Hematopoietic multipotent progenitor cell treated with erythropoietin and hydrocortisone succinate and interleukin-3 and kit ligand, for 6 days (in vitro differentiated cells): Measurements from ENCODE around the gene LIX1.

Experiments
- DNase-seq: peaks from one replicate; pipeline ENCODE4 v3.0.0-alpha.2; 2015

Gene LIX1

GRCh38 chr5:97071993-97072392 lies 70.4 kb downstream of the LIX1 start:
- no peak for DNase-seq

GRCh38 chr5:97071101-97071500 lies 71.3 kb downstream of the LIX1 start:
- no peak for DNase-seq

- no peak for DNase-seq
Observed at GRCh38 chr5:97070234-97070633, 72.2 kb downstream of the LIX1 start.

- no peak for DNase-seq
Observed at GRCh38 chr5:97067296-97067850, 75.0 kb downstream of the LIX1 start.

GRCh38 chr5:97065475-97065874 lies 76.9 kb downstream of the LIX1 start:
- DNase-seq: no peak

- DNase-seq: no peak
Observed at GRCh38 chr5:97063251-97063650, 79.2 kb downstream of the LIX1 start.

GRCh38 chr5:97062046-97062445 lies 80.4 kb downstream of the LIX1 start:
- no peak for DNase-seq

GRCh38 chr5:97056263-97056662 lies 86.1 kb downstream of the LIX1 start:
- no peak for DNase-seq

- no peak for DNase-seq
Observed at GRCh38 chr5:97049175-97049574, 93.2 kb downstream of the LIX1 start.

- DNase-seq: no peak
Observed at GRCh38 chr5:97047076-97047475, 95.3 kb downstream of the LIX1 start.

GRCh38 chr5:97046270-97046982 lies 96.0 kb downstream of the LIX1 start:
- DNase-seq: peak; percentile 20

GRCh38 chr5:97044052-97044451 lies 98.4 kb downstream of the LIX1 start:
- DNase-seq: no peak

- no peak for DNase-seq
Observed at GRCh38 chr5:97043511-97043910, 98.9 kb downstream of the LIX1 start.

- DNase-seq: no peak
Observed at GRCh38 chr5:97042996-97043395, 99.4 kb downstream of the LIX1 start.
